ENCODE measurements around the gene FAM200C.

Gene FAM200C

GRCh38 chr5:160423099-160423498 lies 23.2 kb upstream of the FAM200C start:
- ChIA-PET CTCF (interaction anchor here (2.7 kb wide), 1 partner anchor 16 kb away, joined by 18 read pairs; no protein-coding TSS in a partner anchor), POLR2A (no interaction called here)
- DNase-seq (ENCODE audit: extremely low spot score) = no peak
- TF ChIP-seq LEF1 (IDR thresholded peaks at IDR 0.05; ENCODE audit: borderline replicate concordance) (no peak), FOXM1 (IDR thresholded peaks at IDR 0.05; ENCODE audit: borderline replicate concordance) (no peak)

- peak; percentile 26; the same call in 1 of the 2 replicates for TF ChIP-seq ELF4 (IDR thresholded peaks at IDR 0.05)
- 0 out of 2 replicates have a peak, but pooled peaks have one; percentile 30 for TF ChIP-seq L3MBTL2 (conservative IDR thresholded peaks at IDR 0.05)
- no peak for TF ChIP-seq ZNF384 (IDR thresholded peaks at IDR 0.05)
- peak; percentile 97 for TF ChIP-seq FOXM1 (IDR thresholded peaks at IDR 0.05; ENCODE audit: borderline replicate concordance)
- CTCF ChIA-PET = interaction anchor here (1.0 to 1.4 kb wide), 3 partner anchors 14 to 400 kb away, joined by 3 to 12 read pairs (median 3); no protein-coding TSS in a partner anchor
- peak; percentile 91 for DNase-seq (ENCODE audit: extremely low spot score)
- POLR2A ChIA-PET = interaction anchor here (0.7 to 1.7 kb wide), 9 partner anchors 8 to 64 kb away, joined by 3 to 6 read pairs (median 4); no protein-coding TSS in a partner anchor
These were observed 21.9 kb upstream of the FAM200C start, which contains the start of gene PTTG1 for GRCh38 chr5:160421625-160422258. Gene PTTG1 (plus strand): TSS chr5:160421855. CDS start chr5:160422313, 458 bp downstream.

- CTCF ChIA-PET = no interaction called here
- DNase-seq (ENCODE audit: extremely low spot score) = no peak
- TF ChIP-seq CTBP1 (IDR thresholded peaks at IDR 0.05; ENCODE audit: borderline replicate concordance) (no peak), NFRKB (IDR thresholded peaks at IDR 0.05) (no peak), PKNOX1 (IDR thresholded peaks at IDR 0.05) (no peak), ARNT (IDR thresholded peaks at IDR 0.05) (no peak), SUZ12 (IDR thresholded peaks at IDR 0.05) (no peak), LEF1 (IDR thresholded peaks at IDR 0.05; ENCODE audit: borderline replicate concordance) (no peak), TARDBP (IDR thresholded peaks at IDR 0.05) (no peak), BHLHE40 (IDR thresholded peaks at IDR 0.05; ENCODE audit: borderline replicate concordance) (no peak), ELF4 (IDR thresholded peaks at IDR 0.05) (no peak), FOXM1 (IDR thresholded peaks at IDR 0.05; ENCODE audit: borderline replicate concordance) (no peak), ZNF384 (IDR thresholded peaks at IDR 0.05) (no peak), FOXA1 (IDR thresholded peaks at IDR 0.05) (no peak), FOXK2 (IDR thresholded peaks at IDR 0.05) (no peak)
- POLR2A ChIA-PET = interaction anchor here (0.7 to 2.5 kb wide), 6 partner anchors 9 to 411 kb away, joined by 3 to 9 read pairs (median 4); partner anchors contain the start of genes PWWP2A and TTC1
These were observed 20.4 kb upstream of the FAM200C start for GRCh38 chr5:160420331-160420610.

GRCh38 chr5:160419458-160420330 lies 19.8 kb upstream of the FAM200C start:
- POLR2A ChIA-PET = interaction anchor here (0.7 to 2.5 kb wide), 9 partner anchors 10 to 411 kb away, joined by 3 to 16 read pairs (median 4); partner anchors contain the start of genes FAM200C, PWWP2A and TTC1
- TF ChIP-seq FOXM1 (IDR thresholded peaks at IDR 0.05; ENCODE audit: borderline replicate concordance) = no peak
- TF ChIP-seq NFRKB (IDR thresholded peaks at IDR 0.05) = no peak
- TF ChIP-seq FOXK2 (IDR thresholded peaks at IDR 0.05) = no peak
- no peak for TF ChIP-seq SUZ12 (IDR thresholded peaks at IDR 0.05)
- no peak for TF ChIP-seq LEF1 (IDR thresholded peaks at IDR 0.05; ENCODE audit: borderline replicate concordance)
- no peak for TF ChIP-seq ZNF384 (IDR thresholded peaks at IDR 0.05)
- no peak for TF ChIP-seq BHLHE40 (IDR thresholded peaks at IDR 0.05; ENCODE audit: borderline replicate concordance)
- no peak for TF ChIP-seq FOXA1 (IDR thresholded peaks at IDR 0.05)
- no peak for TF ChIP-seq L3MBTL2 (conservative IDR thresholded peaks at IDR 0.05)
- CTCF ChIA-PET = interaction anchor here (0.7 kb wide), 2 partner anchors 11 to 152 kb away, joined by 3 to 15 read pairs; no protein-coding TSS in a partner anchor
- no peak for DNase-seq (ENCODE audit: extremely low spot score)

GRCh38 chr5:160418561-160419457 lies 19.0 kb upstream of the FAM200C start, which contains the start of gene SLU7:
Gene SLU7 (minus strand): TSS chr5:160419081. CDS start chr5:160415294, 3,787 bp downstream.
- TF ChIP-seq CTBP1 (IDR thresholded peaks at IDR 0.05; ENCODE audit: borderline replicate concordance) (no peak), PKNOX1 (IDR thresholded peaks at IDR 0.05) (no peak), SUZ12 (IDR thresholded peaks at IDR 0.05) (no peak), ZNF384 (IDR thresholded peaks at IDR 0.05) (peak; percentile 89), ARNT (IDR thresholded peaks at IDR 0.05) (no peak), TARDBP (IDR thresholded peaks at IDR 0.05) (no peak), FOXM1 (IDR thresholded peaks at IDR 0.05; ENCODE audit: borderline replicate concordance) (peak; percentile 81; the same call in 1 of the 2 replicates), L3MBTL2 (conservative IDR thresholded peaks at IDR 0.05) (no peak), FOXA1 (IDR thresholded peaks at IDR 0.05) (no peak), ELF4 (IDR thresholded peaks at IDR 0.05) (peak; percentile 85), HDGF (IDR thresholded peaks at IDR 0.05; ENCODE audit: borderline replicate concordance) (no peak), BHLHE40 (IDR thresholded peaks at IDR 0.05; ENCODE audit: borderline replicate concordance) (no peak)
- ChIA-PET CTCF (interaction anchor here (0.6 to 1.5 kb wide), 4 partner anchors 12 to 575 kb away, joined by 3 to 15 read pairs (median 5); no protein-coding TSS in a partner anchor), POLR2A (interaction anchor here (1.0 to 2.5 kb wide), 7 partner anchors 15 to 410 kb away, joined by 3 to 16 read pairs (median 6); partner anchors contain the start of genes FAM200C and TTC1)
- DNase-seq (ENCODE audit: extremely low spot score) = peak; percentile 93
